Mesothelial cell of epicardium (in vitro differentiated cells): ENCODE measurements around the gene RPL27A. TPM values are rescaled to one million over a fixed set of nuclear protein-coding genes. Genes with fewer than 3 reads are reported as not detected.
"Not testable (repeated sequence)": the region's sequence is repeated elsewhere in the genome, so short reads cannot be mapped to it uniquely, and the experiment has no call there.

Experiments used
- DNase-seq, 2 experiments: peaks; one replicate each; pipeline ENCODE4 v3.0.0; 2021; ENCODE audit warnings: low spot score in 2 of 2; ENCODE audit not compliant: unreplicated experiment in 2 of 2
- H3K27ac Mint-ChIP-seq: 2 replicates; pipeline ENCODE4 v1.8.0; 2021; ENCODE audit warnings: mixed read lengths
- H3K27me3 Mint-ChIP-seq: 2 replicates; pipeline ENCODE4 v1.8.0; 2021; ENCODE audit warnings: low read depth, mixed read lengths
- H3K36me3 Mint-ChIP-seq: 2 replicates; pipeline ENCODE4 v1.8.0; 2021; ENCODE audit warnings: mixed read lengths
- H3K4me1 Mint-ChIP-seq: 2 replicates; pipeline ENCODE4 v1.8.0; 2021; ENCODE audit warnings: mixed read lengths
- H3K4me3 Mint-ChIP-seq: 2 replicates; pipeline ENCODE4 v1.8.0; 2021; ENCODE audit warnings: mild to moderate bottlenecking, moderate library complexity, mixed read lengths
- H3K9me3 Mint-ChIP-seq: 2 replicates; pipeline ENCODE4 v1.8.0; 2021; ENCODE audit warnings: mixed read lengths
- total RNA-seq: library from RNA; stranded (reverse); gene quantifications from 3 replicates; pipeline ENCODE4 v1.2.1, GENCODE V29; 2021
- TF ChIP-seq, protein P1 (sequence below): fragments of 200-600 bp; sonication (generic); IDR thresholded peaks from one replicate; pipeline ENCODE4 v1.5.0; 2021; ENCODE audit warnings: antibody characterized with exemption; ENCODE audit not compliant: unreplicated experiment

RPL27A gene
- total RNA-seq, 1 donor from 2014 or later, result 923 TPM

DNA sequence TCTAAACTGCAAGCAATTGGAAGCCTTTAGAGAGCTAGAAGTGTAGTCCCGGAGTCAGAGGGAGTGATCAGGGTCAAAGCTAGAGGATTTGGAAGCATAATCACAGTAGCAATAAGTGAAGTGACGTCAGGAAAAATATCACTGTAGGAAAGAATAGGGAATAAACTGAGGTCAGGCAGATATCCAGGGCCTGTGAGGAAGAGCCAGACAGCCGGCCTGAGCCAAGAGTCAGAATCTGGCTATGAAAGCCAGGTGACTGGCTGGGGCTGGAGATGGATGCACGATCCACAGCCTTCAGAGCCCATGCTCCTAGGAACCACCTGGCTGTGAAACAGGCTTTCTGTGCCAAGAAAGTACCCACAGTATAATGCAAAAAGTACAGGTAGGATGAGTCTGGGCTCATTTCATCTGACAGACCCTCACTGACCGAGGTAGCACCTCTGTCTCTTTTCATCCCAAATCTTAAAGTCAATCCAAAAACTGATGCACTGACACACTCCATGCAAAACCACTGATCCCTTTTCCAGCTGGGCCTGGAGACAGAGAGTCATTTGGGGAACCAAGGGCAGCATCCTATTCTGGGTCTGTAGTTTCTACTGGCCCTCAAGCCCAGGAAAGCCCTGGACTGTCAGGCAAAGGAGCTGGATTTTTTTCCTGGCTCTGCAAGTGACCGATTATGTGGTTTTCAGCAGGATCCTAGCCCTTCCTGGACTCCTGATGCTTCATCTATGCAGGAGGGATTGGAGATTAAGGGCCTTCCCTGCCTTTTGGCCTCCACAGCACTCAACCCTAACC is 21.4 kb upstream of the RPL27A start:
- no peaks in the 10 kb centered on the region for H3K27me3 Mint-ChIP-seq
- H3K27ac Mint-ChIP-seq, result no peak overlapping the region
- TF ChIP-seq, protein P1, sequence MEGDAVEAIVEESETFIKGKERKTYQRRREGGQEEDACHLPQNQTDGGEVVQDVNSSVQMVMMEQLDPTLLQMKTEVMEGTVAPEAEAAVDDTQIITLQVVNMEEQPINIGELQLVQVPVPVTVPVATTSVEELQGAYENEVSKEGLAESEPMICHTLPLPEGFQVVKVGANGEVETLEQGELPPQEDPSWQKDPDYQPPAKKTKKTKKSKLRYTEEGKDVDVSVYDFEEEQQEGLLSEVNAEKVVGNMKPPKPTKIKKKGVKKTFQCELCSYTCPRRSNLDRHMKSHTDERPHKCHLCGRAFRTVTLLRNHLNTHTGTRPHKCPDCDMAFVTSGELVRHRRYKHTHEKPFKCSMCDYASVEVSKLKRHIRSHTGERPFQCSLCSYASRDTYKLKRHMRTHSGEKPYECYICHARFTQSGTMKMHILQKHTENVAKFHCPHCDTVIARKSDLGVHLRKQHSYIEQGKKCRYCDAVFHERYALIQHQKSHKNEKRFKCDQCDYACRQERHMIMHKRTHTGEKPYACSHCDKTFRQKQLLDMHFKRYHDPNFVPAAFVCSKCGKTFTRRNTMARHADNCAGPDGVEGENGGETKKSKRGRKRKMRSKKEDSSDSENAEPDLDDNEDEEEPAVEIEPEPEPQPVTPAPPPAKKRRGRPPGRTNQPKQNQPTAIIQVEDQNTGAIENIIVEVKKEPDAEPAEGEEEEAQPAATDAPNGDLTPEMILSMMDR, result no peak
- H3K9me3 Mint-ChIP-seq, result no peaks in the 10 kb centered on the region
- H3K4me3 Mint-ChIP-seq, result no peak overlapping the region
- DNase-seq, result no peak
- H3K4me1 Mint-ChIP-seq, result no peaks in the 10 kb centered on the region
- no peaks in the 10 kb centered on the region for H3K36me3 Mint-ChIP-seq

DNA sequence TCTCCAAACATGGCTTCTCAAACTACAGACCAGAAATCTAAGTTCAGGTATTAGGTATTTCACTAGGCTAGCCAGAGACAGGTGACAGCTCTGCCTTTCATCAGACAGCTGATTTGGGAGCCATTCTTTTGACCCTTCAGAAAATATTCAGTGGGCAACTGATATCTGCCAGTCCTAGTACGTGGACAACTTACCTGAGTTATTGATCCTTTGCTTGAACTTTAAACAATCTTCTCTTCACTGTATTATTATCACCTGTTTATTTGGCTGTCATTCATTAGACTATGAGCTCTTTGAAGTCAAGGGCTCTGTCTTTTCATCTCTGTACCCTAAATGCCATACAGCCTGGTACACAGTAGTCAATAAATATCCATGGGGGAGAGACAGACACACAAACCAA is 17.4 kb upstream of the RPL27A start:
- H3K27ac Mint-ChIP-seq, result no peak overlapping the region
- no peaks in the 10 kb centered on the region for H3K36me3 Mint-ChIP-seq
- H3K4me3 Mint-ChIP-seq, result no peak overlapping the region
- no peaks in the 10 kb centered on the region for H3K4me1 Mint-ChIP-seq
- H3K27me3 Mint-ChIP-seq, result no peaks in the 10 kb centered on the region
- no peak for DNase-seq
- no peaks in the 10 kb centered on the region for H3K9me3 Mint-ChIP-seq
- TF ChIP-seq, protein P1, result no peak

DNA sequence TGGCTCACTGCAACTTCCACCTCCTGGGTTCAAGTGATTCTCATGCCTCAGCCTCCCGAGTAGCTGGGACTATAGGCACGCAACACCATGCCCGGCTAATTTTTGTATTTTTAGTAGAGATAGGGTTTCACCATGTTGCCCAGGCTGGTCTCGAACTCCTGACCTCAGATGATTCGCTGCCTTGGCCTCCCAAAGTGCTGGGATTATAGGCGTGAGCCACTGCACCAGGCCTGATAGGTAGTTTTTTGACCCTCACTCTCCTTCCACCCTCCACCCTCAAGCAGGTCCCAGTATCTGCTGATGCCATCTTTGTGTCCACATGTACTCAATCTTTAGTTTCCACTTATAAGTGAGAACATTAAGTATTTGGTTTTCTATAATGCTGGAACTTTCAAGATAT is 12.5 kb upstream of the RPL27A start:
- peaks cover 11% of the 10 kb centered on the region for H3K4me1 Mint-ChIP-seq
- not testable (repeated sequence) for H3K36me3 Mint-ChIP-seq, H3K9me3 Mint-ChIP-seq, H3K27ac Mint-ChIP-seq, H3K4me3 Mint-ChIP-seq, H3K27me3 Mint-ChIP-seq, DNase-seq

GRCh38 chr11:8671193-8671612 is 11.4 kb upstream of the RPL27A start:
- Mint-ChIP-seq H3K9me3 (no peaks in the 10 kb centered on the region), H3K4me3 (no peak overlapping the region), H3K27ac (peak overlapping the region; percentile 87), H3K36me3 (no peaks in the 10 kb centered on the region), H3K4me1 (peaks cover 11% of the 10 kb centered on the region), H3K27me3 (no peaks in the 10 kb centered on the region)
- no peak for DNase-seq
- TF ChIP-seq, protein P1, result no peak

DNA sequence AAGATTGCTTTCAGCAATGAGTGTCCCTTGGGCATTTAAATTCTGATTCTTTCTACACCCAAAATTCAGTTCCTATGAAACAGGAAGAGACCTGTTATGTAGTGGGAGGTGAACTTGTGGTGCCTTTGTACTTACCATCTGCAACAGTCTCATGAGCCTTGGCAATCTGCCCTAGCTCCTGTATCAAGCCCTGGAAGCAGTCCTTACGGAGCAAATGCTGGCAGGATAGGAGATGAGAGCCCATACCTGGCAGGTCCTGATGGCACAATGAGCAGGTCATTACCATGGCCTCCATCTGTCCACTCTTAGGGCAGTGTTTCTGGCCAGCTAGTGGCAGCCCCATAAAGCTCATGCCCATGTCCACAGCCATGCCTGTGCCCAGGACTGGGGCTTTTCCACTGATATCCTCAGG is 10.9 kb upstream of the RPL27A start:
- Mint-ChIP-seq H3K27me3 (no peaks in the 10 kb centered on the region), H3K9me3 (no peaks in the 10 kb centered on the region), H3K36me3 (no peaks in the 10 kb centered on the region), H3K27ac (peak overlapping the region; percentile 87), H3K4me1 (peaks cover 11% of the 10 kb centered on the region), H3K4me3 (no peak overlapping the region)
- DNase-seq, result no peak
- TF ChIP-seq, protein P1, result no peak

- TF ChIP-seq, protein P1, result no peak
- Mint-ChIP-seq H3K27ac (peak overlapping the region; percentile 87), H3K4me1 (peaks cover 11% of the 10 kb centered on the region), H3K36me3 (no peaks in the 10 kb centered on the region), H3K4me3 (no peak overlapping the region), H3K9me3 (no peaks in the 10 kb centered on the region), H3K27me3 (no peaks in the 10 kb centered on the region)
- DNase-seq, result no peak
Measured at GRCh38 chr11:8672346-8672745, 10.2 kb upstream of the RPL27A start.
